Common myeloid progenitor, CD34-positive (primary cell): Measurements from ENCODE around the gene RNF32.

Source experiments
- CTCF ChIA-PET: fragments of 350-600 bp; sonication (Branson Sonifier 250); formaldehyde crosslinking; loops from one replicate; lab custom pipeline; 2021; ENCODE audit warnings: antibody characterized with exemption; lab: Charles Lee
- POLR2A ChIA-PET: fragments of 350-600 bp; sonication (Branson Sonifier 250); formaldehyde crosslinking; loops from one replicate; lab custom pipeline; 2021; ENCODE audit warnings: antibody characterized with exemption; lab: Charles Lee
- DNase-seq, 3 donors: peaks; one replicate each; pipeline versions ENCODE4 v3.0.0 to v3.0.0-alpha.2; 2013
- H3K27ac ChIP-seq, 2 experiments: 1 replicate in 1 of 2; 2 replicates in 1 of 2; pipeline ENCODE4 v1.7.0; 2013; ENCODE audit warnings: inconsistent platforms in 2 of 2, low read length in 2 of 2, mild to moderate bottlenecking in 2 of 2, low read depth in 1 of 2, moderate library complexity in 1 of 2; ENCODE audit not compliant: severe bottlenecking in 2 of 2, insufficient read depth in 1 of 2, poor library complexity in 1 of 2
- H3K27me3 ChIP-seq, 5 experiments: replicated peaks in 2 of 5; 1 replicate in 3 of 5; 2 replicates in 2 of 5; pipeline versions ENCODE4 v1.6.1 to v1.7.0; 2013; ENCODE audit warnings: low read length in 4 of 5, mild to moderate bottlenecking in 2 of 5, moderate library complexity in 2 of 5, inconsistent platforms in 1 of 5; ENCODE audit not compliant: insufficient read depth in 5 of 5, control insufficient read depth in 4 of 5
- H3K36me3 ChIP-seq, 4 experiments: 1 replicate in 2 of 4; 2 replicates in 2 of 4; pipeline versions ENCODE4 v1.6.1 to v1.7.0; 2013; ENCODE audit warnings: low read length in 3 of 4, control low read depth in 1 of 4, mild to moderate bottlenecking in 1 of 4; ENCODE audit not compliant: control insufficient read depth in 4 of 4, insufficient read depth in 4 of 4
- H3K4me1 ChIP-seq, 4 experiments: 1 replicate in 3 of 4; 2 replicates in 1 of 4; pipeline versions ENCODE4 v1.6.1 to v1.7.1; 2013; ENCODE audit warnings: low read length in 3 of 4, mild to moderate bottlenecking in 3 of 4, control low read depth in 1 of 4, inconsistent platforms in 1 of 4, moderate library complexity in 1 of 4; ENCODE audit not compliant: control insufficient read depth in 4 of 4, insufficient read depth in 4 of 4; ENCODE audit errors: control extremely low read depth in 1 of 4
- H3K4me3 ChIP-seq, 7 experiments: 1 replicate in 4 of 7; 2 replicates in 3 of 7; pipeline versions ENCODE4 v1.5.1 to v1.7.0; 2013; ENCODE audit warnings: mild to moderate bottlenecking in 7 of 7, low read length in 6 of 7, moderate library complexity in 6 of 7, inconsistent platforms in 2 of 7, low read depth in 2 of 7, control low read depth in 1 of 7; ENCODE audit not compliant: insufficient read depth in 4 of 7, control insufficient read depth in 1 of 7; ENCODE audit errors: extremely low read depth in 1 of 7
- H3K9me3 ChIP-seq, 5 experiments: 1 replicate in 4 of 5; 2 replicates in 1 of 5; pipeline versions ENCODE4 v1.6.1 to v1.7.1; 2013; ENCODE audit warnings: low read length in 4 of 5, mild to moderate bottlenecking in 2 of 5, inconsistent platforms in 1 of 5, low read depth in 1 of 5, moderate library complexity in 1 of 5; ENCODE audit not compliant: control insufficient read depth in 4 of 5, insufficient read depth in 2 of 5; ENCODE audit errors: control extremely low read depth in 1 of 5
- WGBS: methylation state at CpG from one replicate; pipeline ENCODE4 v1.1.5; 2013; ENCODE audit not compliant: insufficient coverage; 5-methylcytosine and 5-hydroxymethylcytosine counted together

The RNF32 gene

DNA sequence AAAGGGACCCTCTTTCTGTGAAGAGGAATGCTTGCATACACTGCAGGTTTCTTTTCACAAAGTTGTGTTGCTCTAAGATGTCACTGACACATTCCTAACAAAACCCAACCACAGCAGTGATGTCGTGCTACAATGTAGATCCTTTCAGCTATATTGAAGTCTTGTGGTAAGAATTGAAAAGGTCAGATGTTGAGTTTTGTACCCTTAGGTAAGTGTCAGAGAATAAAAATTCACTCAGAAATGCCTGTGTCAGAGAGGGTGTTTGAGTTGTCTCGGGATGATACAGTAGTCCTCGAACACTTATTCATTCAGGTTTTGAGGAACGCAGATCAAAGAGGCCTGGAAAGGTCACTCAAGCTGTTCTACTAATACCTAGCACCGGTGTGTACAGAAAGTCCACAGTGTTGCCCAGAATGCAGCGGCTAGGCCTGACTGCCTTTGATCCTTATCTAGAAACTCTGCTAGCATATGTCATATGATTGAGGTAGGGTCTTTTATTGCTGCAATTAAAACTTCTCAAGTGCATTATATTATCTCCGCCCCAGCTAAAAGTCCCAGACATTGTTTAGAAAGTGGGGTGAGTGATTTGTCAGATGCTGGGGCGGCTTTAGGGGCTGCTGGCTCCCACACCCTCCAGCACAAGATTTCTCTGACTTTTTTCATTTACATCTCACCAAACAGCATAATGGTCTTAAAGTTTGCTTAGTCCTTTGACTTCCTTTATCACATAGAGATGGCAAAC is 26.0 kb downstream of the RNF32 start:
- no peak overlapping the region for H3K27ac ChIP-seq
- POLR2A ChIA-PET, result no interaction called here
- H3K4me1 ChIP-seq, result no peaks in the 10 kb centered on the region
- DNase-seq, result no peak
- H3K4me3 ChIP-seq, result no peak overlapping the region
- H3K27me3 ChIP-seq, result no peaks in the 10 kb centered on the region
- CTCF ChIA-PET, result no interaction called here
- no peaks in the 10 kb centered on the region for H3K9me3 ChIP-seq
- WGBS, result 89% methylated on average over 4 of the region's 8 CpGs
- peaks cover 0 to 8% (median 3%) of the 10 kb centered on the region in 4 experiments for H3K36me3 ChIP-seq

GRCh38 chr7:156667110-156667426 is 26.5 kb downstream of the RNF32 start:
- POLR2A ChIA-PET, result interaction anchor here (0.5 kb wide), 1 partner anchor 202 kb away, joined by 4 read pairs; no protein-coding TSS in a partner anchor
- CTCF ChIA-PET, result interaction anchor here (0.7 kb wide), 1 partner anchor 41 kb away, joined by 3 read pairs; no protein-coding TSS in a partner anchor

GRCh38 chr7:156668130-156668741 is 27.7 kb downstream of the RNF32 start:
- CTCF ChIA-PET, result no interaction called here
- WGBS, result 98% methylated on average over 10 of the region's 13 CpGs

More at GRCh38 chr7:156667110-156667426, 26.5 kb downstream of the RNF32 start:
- no peak overlapping the region for H3K4me3 ChIP-seq
- 100% methylated on average over 1 of the region's 1 CpG for WGBS
- no peak overlapping the region for H3K27ac ChIP-seq
- H3K4me1 ChIP-seq, result no peaks in the 10 kb centered on the region
- H3K9me3 ChIP-seq, result no peaks in the 10 kb centered on the region
- no peak for DNase-seq
- H3K36me3 ChIP-seq, result peaks cover under 1 to 10% (median 4%) of the 10 kb centered on the region in 4 experiments
- H3K27me3 ChIP-seq, result no peaks in the 10 kb centered on the region

DNA sequence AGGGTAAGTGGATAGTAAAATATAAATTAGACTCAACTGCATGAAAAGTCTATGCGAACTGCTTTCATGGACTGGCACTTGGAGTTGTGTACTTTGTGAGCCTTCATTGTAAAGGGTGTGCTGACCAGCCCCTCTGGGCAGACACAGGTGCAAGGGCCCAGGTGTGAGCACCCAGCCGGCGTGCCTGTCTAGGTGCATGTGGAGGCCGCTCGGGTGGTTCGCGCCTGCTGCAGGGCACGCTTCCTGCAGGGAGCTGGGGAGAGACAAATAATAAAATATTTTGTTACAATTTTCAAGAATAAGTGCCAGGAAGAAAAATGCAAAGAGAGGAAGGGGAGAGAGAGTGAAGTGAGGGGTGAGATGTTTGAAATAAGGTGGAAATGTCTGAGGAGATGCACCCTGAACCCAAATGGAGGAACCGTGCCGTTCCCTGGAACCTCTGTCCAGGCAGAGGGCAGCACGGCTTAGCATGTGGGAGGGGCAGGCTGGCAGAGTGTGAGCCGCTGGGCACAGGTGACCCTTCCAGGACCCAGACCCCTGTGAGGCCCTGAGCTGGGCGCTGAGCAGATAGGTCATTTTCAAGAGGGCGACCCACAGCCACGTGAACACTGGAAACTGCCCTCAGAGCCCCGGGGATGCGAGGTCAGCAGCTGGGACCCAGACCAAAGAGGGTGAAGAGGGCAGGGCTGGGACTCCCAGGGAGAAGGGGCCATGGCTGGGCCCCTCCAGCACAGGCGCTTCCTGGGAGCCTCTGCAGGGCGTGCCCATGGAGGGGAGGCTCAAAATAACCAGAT is 28.7 kb downstream of the RNF32 start:
- Histone ChIP-seq H3K27me3 (no peaks in the 10 kb centered on the region), H3K4me1 (no peaks in the 10 kb centered on the region), H3K27ac (no peak overlapping the region), H3K4me3 (no peak overlapping the region), H3K9me3 (no peaks in the 10 kb centered on the region), H3K36me3 (peaks cover 6 to 24% (median 12%) of the 10 kb centered on the region in 4 experiments)
- WGBS, result 95% methylated on average over 12 of the region's 19 CpGs
- ChIA-PET POLR2A (no interaction called here), CTCF (no interaction called here)
- DNase-seq, result no peak

More at GRCh38 chr7:156668130-156668741, 27.7 kb downstream of the RNF32 start:
- POLR2A ChIA-PET, result no interaction called here
- Histone ChIP-seq H3K27ac (no peak overlapping the region), H3K36me3 (peaks cover 6 to 16% (median 8%) of the 10 kb centered on the region in 4 experiments), H3K4me3 (no peak overlapping the region), H3K27me3 (no peaks in the 10 kb centered on the region), H3K9me3 (no peaks in the 10 kb centered on the region), H3K4me1 (no peaks in the 10 kb centered on the region)
- no peak for DNase-seq

DNA sequence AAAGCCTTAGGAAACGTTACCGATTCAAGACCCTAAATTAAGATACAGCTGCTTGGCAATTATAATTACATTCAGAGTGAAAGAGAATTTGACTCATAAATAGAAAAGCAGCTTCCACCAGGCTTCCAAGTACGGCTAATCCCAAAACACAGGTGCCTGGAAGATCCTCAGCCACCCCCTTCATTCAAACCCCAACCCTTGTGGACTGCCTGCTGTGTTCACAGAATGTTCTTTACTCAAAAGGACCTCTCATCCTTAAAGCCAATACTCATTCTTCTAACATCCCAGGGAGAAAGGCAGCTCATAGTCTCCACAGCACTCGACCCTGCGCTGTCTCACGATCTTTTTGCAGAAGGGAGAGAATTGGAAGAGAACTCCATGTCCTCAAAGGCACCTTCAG is 32.9 kb downstream of the RNF32 start:
- CTCF ChIA-PET, result no interaction called here
- WGBS, result 100% methylated on average over 2 of the region's 6 CpGs
- H3K4me1 ChIP-seq, result no peaks in the 10 kb centered on the region
- no peak for DNase-seq
- H3K9me3 ChIP-seq, result no peaks in the 10 kb centered on the region
- H3K27ac ChIP-seq, result no peak overlapping the region
- POLR2A ChIA-PET, result no interaction called here
- H3K36me3 ChIP-seq, result peaks cover 15 to 51% (median 25%) of the 10 kb centered on the region in 4 experiments
- H3K27me3 ChIP-seq, result no peaks in the 10 kb centered on the region
- no peak overlapping the region for H3K4me3 ChIP-seq

DNA sequence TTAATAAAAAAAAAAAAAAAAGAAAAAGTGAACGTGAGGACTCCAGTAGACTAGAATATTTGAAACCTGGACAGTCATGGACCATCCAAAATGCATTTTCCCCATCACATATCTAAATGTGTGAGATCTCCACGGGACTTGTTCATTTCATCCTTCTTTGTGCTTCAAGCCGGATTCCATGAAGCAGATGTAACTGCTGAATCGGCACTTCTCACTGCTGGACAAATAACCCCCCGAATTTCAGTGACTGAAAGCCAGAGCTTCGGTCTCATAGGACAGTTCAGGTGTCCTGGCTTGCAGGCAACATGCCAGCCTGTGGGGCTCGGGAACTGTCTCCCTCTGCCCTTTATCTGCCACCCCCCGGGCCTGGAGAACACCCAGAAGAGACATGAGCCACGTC is 33.3 kb downstream of the RNF32 start:
- peaks cover 16 to 53% (median 29%) of the 10 kb centered on the region in 4 experiments for H3K36me3 ChIP-seq
- no peaks in the 10 kb centered on the region for H3K9me3 ChIP-seq
- CTCF ChIA-PET, result no interaction called here
- no peak for DNase-seq
- H3K4me1 ChIP-seq, result no peaks in the 10 kb centered on the region
- no peaks in the 10 kb centered on the region for H3K27me3 ChIP-seq
- POLR2A ChIA-PET, result no interaction called here
- WGBS, result 94% methylated on average over 6 of the region's 9 CpGs
- no peak overlapping the region for H3K27ac ChIP-seq
- no peak overlapping the region for H3K4me3 ChIP-seq
